Measurements from ENCODE around the gene MT1G.

DNA sequence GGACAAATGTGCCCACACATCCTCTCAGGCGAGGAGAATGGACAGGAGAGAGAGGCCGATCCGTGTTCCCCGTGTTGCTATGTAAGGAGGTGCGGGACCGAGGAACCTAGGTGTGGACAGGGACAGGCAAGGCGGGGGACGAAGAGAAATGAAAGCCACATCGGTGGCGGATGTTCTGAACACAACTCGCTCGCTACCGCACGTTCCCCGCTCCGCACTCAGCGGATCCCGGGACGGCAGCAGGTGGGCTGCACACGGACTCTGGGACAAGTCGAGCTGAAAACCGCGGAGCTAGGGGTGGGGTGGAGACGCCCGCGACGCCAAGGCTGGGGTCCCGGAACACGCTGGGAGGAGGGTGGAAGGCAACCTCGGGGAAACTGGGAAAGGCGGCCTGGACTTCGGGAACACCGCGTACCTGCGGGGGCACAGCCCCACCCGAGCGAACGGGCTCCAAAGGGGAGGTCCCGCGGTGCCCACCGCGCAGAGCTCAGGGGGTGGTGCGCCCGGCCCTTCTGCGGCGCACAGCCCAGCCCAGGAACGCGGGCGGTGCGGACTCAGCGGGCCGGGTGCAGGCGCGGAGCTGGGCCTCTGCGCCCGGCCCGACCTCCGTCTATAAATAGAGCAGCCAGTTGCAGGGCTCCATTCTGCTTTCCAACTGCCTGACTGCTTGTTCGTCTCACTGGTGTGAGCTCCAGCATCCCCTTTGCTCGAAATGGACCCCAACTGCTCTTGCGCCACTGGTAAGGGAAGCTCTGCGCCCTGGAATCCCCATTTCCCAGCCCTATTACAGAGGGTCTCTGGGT, 42.5 kb downstream of the MT1G start, which contains the start of gene MT1E:
- TF ChIP-seq POLR2A (IDR thresholded peaks at IDR 0.05; ENCODE audit: low read depth, low read length) (no peak), POLR2AphosphoS5 (IDR thresholded peaks at IDR 0.05; ENCODE audit: low read depth, low read length) (no peak), TAF1 (IDR thresholded peaks at IDR 0.05; ENCODE audit: borderline replicate concordance, low read depth, low read length) (no peak)
